ENCODE measurements around the gene ABCF3. TPM values are rescaled to one million over a fixed set of nuclear protein-coding genes. Genes with fewer than 3 reads are reported as not detected.
A peak's percentile ranks its signal among the peaks of the same experiment; 100 is the strongest.

ABCF3 gene
- total RNA-seq, 1 donor from 2014 or later: 69.3 TPM

DNA sequence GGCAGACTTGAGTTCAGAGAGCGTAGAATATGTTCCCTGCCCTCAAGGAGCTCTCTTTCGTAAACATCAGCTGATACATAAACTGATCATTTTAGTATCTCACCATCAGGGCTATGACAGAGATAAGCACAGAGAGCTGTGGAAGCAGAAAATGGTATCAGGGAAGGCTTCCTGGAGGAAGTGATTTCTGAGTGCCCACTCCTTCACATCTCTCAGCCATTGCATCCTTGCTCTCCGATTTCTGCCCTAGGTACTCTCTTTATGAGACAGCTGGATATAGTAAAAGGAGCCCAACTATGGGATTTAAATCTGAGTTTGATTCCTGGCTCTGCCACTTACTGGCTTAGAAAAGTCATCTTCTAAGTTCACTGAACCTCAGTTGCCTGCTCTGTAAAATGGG lies 20.5 kb upstream of the ABCF3 start:
- intact Hi-C loops (cut with DNase I): no loop called here
- no peak for DNase-seq
- ATAC-seq (ENCODE audit: poor library complexity): no peak

GRCh38 chr3:184166671-184167070 lies 19.3 kb upstream of the ABCF3 start:
- no peak for ATAC-seq (ENCODE audit: poor library complexity)
- intact Hi-C loops (cut with DNase I): no loop called here

DNA sequence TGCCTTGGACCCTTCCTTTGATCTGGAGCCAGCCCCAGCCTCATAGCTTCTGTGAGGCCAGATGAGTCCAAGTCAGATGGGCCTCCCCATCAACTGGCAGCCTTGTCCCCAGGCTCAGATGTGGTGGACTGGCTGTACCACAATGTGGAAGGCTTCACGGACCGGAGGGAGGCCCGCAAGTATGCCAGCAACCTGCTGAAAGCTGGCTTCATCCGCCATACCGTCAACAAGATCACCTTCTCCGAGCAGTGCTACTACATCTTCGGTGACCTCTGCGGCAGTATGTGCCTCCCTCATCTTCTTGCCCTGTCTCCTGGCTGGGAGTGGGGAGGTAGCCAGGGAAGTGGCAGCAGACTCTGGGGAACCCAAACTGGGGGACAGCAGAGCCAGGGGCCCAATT lies 18.2 kb upstream of the ABCF3 start:
- ATAC-seq (ENCODE audit: poor library complexity): no peak
- intact Hi-C loops (cut with DNase I): no loop called here
- no peak for DNase-seq

More at GRCh38 chr3:184166671-184167070, 19.3 kb upstream of the ABCF3 start:
- no peak for DNase-seq

DNA sequence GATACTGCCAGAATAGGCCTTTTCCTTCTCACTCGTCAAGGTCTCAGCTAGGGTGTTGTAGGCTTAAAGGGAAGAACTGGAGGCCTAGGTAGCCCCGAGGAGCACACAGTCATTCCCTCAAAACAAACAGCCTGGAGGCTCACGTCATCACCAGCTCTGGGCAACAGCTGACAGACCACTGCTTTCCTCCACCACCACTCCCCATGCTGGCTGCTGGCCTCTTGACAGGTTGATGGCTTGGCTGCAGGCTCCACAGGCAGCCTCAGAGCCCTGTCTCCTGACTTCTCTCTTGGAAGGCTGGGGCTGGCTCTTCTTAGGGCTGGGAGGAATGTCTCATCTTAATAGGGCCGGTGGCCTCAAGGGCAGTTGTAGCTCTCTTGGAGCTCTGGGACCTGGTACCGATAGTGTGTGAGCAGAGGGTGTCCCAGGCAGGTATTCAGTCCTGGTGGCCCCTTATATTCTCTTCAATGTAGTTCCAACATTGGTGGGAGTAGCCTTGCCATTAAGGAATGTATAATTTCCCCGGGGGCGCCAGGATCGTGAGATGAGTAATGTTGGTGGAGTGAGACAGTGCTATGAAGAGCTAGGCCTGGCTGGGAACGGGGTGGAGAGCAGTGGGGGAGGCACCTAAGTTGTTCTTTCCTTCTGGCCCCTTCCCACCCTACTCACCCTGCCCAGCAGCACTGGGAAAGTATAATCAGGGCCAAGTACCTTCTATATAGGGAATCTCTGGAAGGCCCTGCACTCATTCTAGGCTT lies 17.5 kb upstream of the ABCF3 start:
- intact Hi-C loops (cut with DNase I): no loop called here
- DNase-seq: no peak
- ATAC-seq (ENCODE audit: poor library complexity): no peak

- DNase-seq (no peak), ATAC-seq (ENCODE audit: poor library complexity) (no peak)
- intact Hi-C loops (cut with DNase I): no loop called here
Measured at GRCh38 chr3:184169896-184170875, 15.8 kb upstream of the ABCF3 start.

DNA sequence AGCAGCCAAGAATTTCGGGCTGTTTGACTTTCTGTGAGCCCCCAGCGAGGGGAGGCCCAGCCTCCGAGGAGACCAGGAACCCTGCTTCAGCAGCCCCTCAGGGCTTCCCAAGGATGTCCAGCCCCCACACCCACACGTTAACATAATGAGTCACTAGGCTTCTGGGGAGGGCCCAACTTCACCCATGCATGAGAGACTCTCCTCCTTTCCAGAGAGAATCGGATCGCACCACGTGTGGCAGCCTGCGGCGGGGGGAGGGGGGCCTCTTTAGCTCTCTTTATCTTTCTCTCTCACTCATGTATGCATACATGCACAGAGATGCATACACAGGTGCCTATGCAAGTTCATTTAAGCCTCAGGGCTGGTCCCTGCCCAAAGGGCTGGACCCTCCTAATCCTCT lies 14.4 kb upstream of the ABCF3 start:
- no peak for ATAC-seq (ENCODE audit: poor library complexity)
- intact Hi-C loops (cut with DNase I): no loop called here
- no peak for DNase-seq

DNA sequence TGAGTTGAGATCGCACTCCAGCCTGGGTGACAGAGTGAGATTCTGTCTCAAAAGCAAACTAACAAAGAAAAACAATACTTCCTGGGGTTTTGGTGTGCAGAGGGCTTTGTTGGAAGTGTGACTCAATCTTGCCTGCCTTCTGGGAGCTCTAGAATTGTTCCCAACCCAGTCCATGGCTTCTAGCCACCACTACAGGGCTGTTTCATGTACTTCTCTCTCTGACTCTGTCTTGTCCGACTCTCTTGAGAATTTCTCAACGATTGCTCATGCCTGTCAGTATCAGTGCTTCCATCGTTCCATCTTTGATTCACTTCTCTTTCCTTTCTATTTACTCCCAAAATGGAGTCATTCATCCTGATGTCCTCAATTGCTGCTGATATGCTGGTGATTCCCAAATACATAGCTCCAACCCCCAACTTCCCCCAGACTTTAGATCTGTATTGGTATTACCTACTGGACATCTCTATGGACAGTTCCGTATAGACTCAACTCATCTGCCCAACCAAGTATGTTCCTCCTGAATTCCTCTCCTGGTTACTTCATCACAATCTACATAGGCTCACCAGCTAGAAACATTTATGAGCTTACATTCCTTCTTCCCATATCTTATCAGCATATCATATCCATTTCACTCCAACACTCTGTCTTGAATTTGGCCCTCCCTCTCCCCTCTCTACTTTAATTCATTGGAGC lies 13.2 kb upstream of the ABCF3 start:
- intact Hi-C loops (cut with DNase I): no loop called here
- no peak for ATAC-seq (ENCODE audit: poor library complexity)
- no peak for DNase-seq

GRCh38 chr3:184173374-184173722 lies 12.7 kb upstream of the ABCF3 start:
- DNase-seq (no peak), ATAC-seq (ENCODE audit: poor library complexity) (no peak)
- intact Hi-C loops (cut with DNase I): no loop called here

DNA sequence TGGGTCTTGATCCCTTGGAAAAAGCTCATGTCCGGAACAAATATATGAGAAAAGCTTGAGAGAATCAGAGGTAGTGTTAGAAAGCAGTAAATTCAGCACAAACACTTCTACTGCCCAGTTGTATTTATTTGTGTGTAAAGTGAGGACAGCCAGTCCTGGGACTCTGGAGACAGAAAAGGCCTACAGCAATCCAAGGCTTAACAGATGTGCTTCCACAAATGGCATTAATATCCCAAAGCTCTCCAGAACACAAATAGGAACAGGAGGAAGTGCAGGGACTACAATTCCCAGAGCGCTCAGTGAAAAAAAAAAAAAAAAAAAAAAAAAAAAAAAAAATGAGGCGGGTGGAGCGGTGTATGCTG lies 11.7 kb upstream of the ABCF3 start:
- intact Hi-C loops (cut with DNase I): no loop called here
- DNase-seq (no peak), ATAC-seq (ENCODE audit: poor library complexity) (no peak)

DNA sequence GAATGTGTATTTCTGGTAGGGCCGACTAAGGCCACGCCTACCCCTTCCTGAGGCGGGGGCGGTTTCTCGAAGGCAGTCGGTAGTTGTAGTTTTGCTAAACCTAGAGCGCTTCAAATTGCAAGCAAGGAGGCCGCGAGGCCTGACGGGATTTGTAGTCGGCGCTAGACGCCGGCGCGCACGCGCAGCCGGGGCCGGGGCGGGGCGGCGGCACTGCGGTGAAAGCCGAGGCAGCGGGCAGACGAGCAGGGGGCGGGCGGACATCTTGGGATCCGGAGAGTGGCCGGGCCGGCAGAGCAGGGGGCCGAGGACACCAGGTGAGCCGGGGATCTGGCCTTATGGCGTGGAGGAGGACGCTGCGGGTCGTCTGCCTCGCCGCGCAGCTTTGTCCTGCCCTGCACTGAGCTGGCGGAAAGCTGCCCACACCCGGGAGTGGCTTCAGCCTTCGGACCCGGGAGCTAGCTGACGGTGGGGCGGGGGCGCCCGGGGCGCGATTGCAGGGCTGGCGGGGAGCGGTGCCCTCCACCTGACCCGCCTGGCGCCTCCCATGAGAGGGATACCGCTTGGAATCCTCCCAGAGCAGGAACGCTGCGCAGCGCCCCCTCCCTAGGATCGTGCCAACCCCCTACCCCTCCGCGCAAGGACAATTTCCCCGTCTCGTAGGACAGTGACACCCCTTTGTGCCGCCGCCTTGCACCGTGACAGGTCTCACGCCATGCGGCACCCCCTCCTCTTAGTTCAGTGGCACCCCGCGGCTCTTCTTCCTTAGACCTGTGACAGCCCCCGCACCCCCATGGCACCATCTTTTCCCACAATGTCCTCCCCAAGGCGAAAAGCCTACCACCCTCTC lies 11.1 kb upstream of the ABCF3 start, which contains the start of gene AP2M1:
Gene AP2M1 (plus strand): TSS at position 210 of the 847 bp plus-strand sequence. CDS start 2,139 bp downstream, outside the sequence.
- ATAC-seq (ENCODE audit: poor library complexity) (peak; percentile 94), DNase-seq (peak; percentile 99)
- intact Hi-C loops (cut with DNase I): no loop called here

- DNase-seq (peak; percentile 36), ATAC-seq (ENCODE audit: poor library complexity) (no peak)
- intact Hi-C loops (cut with DNase I): no loop called here
Measured at GRCh38 chr3:184175506-184175905, 10.5 kb upstream of the ABCF3 start.

- ATAC-seq (ENCODE audit: poor library complexity) (no peak), DNase-seq (no peak)
- intact Hi-C loops (cut with DNase I): no loop called here
Measured at GRCh38 chr3:184175981-184176376, 10.0 kb upstream of the ABCF3 start.

- intact Hi-C loops (cut with DNase I): no loop called here
- peak; percentile 18 for ATAC-seq (ENCODE audit: poor library complexity)
Measured at GRCh38 chr3:184176377-184177330, 9.3 kb upstream of the ABCF3 start.

GRCh38 chr3:184177331-184177731 lies 8.7 kb upstream of the ABCF3 start:
- ATAC-seq (ENCODE audit: poor library complexity): no peak
- intact Hi-C loops (cut with DNase I): no loop called here
- no peak for DNase-seq

More at GRCh38 chr3:184176377-184177330, 9.3 kb upstream of the ABCF3 start:
- DNase-seq: peak; percentile 68

- ATAC-seq (ENCODE audit: poor library complexity) (no peak), DNase-seq (no peak)
- intact Hi-C loops (cut with DNase I): no loop called here
Measured at GRCh38 chr3:184177767-184178306, 8.2 kb upstream of the ABCF3 start.

DNA sequence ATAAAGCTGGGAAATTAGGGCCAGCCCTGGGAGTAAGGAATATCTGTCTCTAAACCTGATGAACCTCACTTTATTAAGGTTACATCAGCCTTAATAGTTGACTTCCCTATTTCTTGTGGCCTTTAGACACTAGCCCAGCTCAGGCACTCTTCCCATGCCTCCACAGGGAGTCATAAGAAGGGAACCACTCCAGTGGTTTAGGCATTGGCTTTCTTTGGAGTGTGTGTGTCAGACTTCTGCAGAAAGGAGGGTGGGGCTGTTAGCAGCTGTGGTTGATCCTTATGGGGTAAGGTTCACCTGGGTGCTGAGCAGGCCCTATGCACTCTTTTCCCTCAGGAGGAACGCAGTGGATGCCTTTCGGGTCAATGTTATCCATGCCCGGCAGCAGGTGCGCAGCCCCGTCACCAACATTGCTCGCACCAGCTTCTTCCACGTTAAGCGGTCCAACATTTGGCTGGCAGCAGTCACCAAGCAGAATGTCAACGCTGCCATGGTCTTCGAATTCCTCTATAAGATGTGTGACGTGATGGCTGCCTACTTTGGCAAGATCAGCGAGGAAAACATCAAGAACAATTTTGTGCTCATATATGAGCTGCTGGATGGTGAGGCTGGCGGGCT lies 7.4 kb upstream of the ABCF3 start:
- intact Hi-C loops (cut with DNase I): no loop called here
- ATAC-seq (ENCODE audit: poor library complexity) (no peak), DNase-seq (no peak)

GRCh38 chr3:184180165-184180564 lies 5.8 kb upstream of the ABCF3 start:
- DNase-seq: no peak
- ATAC-seq (ENCODE audit: poor library complexity): no peak
- intact Hi-C loops (cut with DNase I): no loop called here

All from Right ventricle myocardium superior (tissue), 1 donor.